Bronchial epithelial cell (primary cell): Measurements from ENCODE around the gene ADGB. TPM values are rescaled to one million over a fixed set of nuclear protein-coding genes. Genes with fewer than 3 reads are reported as not detected.
A peak's percentile ranks its signal among the peaks of the same experiment; 100 is the strongest.

Source experiments
- DNase-seq: peaks from one replicate; pipeline ENCODE4 v3.0.0-alpha.2; 2010; ENCODE audit warnings: low read depth
- FAIRE-seq: peaks from 2 replicates; lab custom pipeline; 2011; peaks lifted over from hg19 to GRCh38; lab: Jason Lieb, UNC
- H3K27me3 ChIP-seq: 2 replicates; pipeline ENCODE4 v1.5.1; 2011; ENCODE audit warnings: low read length; ENCODE audit not compliant: control insufficient read depth, insufficient read depth
- H3K36me3 ChIP-seq: 2 replicates; pipeline ENCODE4 v1.5.1; 2011; ENCODE audit warnings: low read length; ENCODE audit not compliant: control insufficient read depth, insufficient read depth
- H3K4me3 ChIP-seq: 2 replicates; pipeline ENCODE4 v1.5.1; 2011; ENCODE audit warnings: mild to moderate bottlenecking, low read depth, low read length, control low read depth
- total RNA-seq: library from RNA; depleted of rRNA; stranded (reverse); fragments of >200 nt; gene quantifications from 2 replicates; pipeline ENCODE4 v1.2.1, GENCODE V29; 2014
- TF ChIP-seq, protein P1 (sequence below): IDR thresholded peaks from 2 replicates; pipeline ENCODE4 v1.5.1; 2011; ENCODE audit warnings: mild to moderate bottlenecking, moderate library complexity, low read length, control low read depth, inconsistent platforms; ENCODE audit not compliant: insufficient read depth, severe bottlenecking

The ADGB gene
- total RNA-seq, 1 donor from 2014 or later: not detected

DNA sequence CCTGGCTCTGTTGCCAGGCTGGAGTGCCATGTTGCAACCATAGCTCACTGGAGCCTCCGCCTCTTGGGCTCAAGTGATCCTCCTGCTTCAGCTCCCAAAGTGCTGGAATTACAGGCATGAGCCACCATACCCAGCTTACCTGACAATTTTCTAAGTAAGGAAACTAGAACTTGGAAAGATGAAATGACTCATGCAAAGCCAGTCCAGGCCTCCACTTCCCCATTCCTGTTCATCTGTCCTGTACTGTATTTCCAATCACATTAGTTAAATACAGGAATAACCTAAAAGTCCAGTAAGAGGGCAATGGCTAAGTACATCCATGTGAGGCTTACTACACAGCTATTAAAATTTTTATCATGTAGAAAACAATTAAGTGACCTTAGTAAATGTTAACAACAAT is 8.3 kb upstream of the ADGB start:
- FAIRE-seq: no peak
- DNase-seq: peak; percentile 43

GRCh38 chr6:146592451-146592850 is 6.3 kb upstream of the ADGB start:
- Histone ChIP-seq H3K27me3 (no peaks in the 10 kb centered on the region), H3K4me3 (no peak overlapping the region), H3K36me3 (no peaks in the 10 kb centered on the region)
- FAIRE-seq (no peak), DNase-seq (no peak)
- TF ChIP-seq, protein P1, sequence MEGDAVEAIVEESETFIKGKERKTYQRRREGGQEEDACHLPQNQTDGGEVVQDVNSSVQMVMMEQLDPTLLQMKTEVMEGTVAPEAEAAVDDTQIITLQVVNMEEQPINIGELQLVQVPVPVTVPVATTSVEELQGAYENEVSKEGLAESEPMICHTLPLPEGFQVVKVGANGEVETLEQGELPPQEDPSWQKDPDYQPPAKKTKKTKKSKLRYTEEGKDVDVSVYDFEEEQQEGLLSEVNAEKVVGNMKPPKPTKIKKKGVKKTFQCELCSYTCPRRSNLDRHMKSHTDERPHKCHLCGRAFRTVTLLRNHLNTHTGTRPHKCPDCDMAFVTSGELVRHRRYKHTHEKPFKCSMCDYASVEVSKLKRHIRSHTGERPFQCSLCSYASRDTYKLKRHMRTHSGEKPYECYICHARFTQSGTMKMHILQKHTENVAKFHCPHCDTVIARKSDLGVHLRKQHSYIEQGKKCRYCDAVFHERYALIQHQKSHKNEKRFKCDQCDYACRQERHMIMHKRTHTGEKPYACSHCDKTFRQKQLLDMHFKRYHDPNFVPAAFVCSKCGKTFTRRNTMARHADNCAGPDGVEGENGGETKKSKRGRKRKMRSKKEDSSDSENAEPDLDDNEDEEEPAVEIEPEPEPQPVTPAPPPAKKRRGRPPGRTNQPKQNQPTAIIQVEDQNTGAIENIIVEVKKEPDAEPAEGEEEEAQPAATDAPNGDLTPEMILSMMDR: no peak

More for the DNA sequence above, 8.3 kb upstream of the ADGB start:
- H3K4me3 ChIP-seq: no peak overlapping the region
- no peaks in the 10 kb centered on the region for H3K27me3 ChIP-seq
- TF ChIP-seq, protein P1: no peak
- no peaks in the 10 kb centered on the region for H3K36me3 ChIP-seq

- Histone ChIP-seq H3K4me3 (no peak overlapping the region), H3K27me3 (no peaks in the 10 kb centered on the region), H3K36me3 (no peaks in the 10 kb centered on the region)
- TF ChIP-seq, protein P1: no peak
- FAIRE-seq: no peak
- DNase-seq: no peak
Observed at GRCh38 chr6:146593986-146594385, 4.8 kb upstream of the ADGB start.

- no peak for FAIRE-seq
- no peaks in the 10 kb centered on the region for H3K27me3 ChIP-seq
- DNase-seq: no peak
- H3K36me3 ChIP-seq: no peaks in the 10 kb centered on the region
- TF ChIP-seq, protein P1: no peak
- no peak overlapping the region for H3K4me3 ChIP-seq
Observed at GRCh38 chr6:146594495-146594894, 4.3 kb upstream of the ADGB start.

DNA sequence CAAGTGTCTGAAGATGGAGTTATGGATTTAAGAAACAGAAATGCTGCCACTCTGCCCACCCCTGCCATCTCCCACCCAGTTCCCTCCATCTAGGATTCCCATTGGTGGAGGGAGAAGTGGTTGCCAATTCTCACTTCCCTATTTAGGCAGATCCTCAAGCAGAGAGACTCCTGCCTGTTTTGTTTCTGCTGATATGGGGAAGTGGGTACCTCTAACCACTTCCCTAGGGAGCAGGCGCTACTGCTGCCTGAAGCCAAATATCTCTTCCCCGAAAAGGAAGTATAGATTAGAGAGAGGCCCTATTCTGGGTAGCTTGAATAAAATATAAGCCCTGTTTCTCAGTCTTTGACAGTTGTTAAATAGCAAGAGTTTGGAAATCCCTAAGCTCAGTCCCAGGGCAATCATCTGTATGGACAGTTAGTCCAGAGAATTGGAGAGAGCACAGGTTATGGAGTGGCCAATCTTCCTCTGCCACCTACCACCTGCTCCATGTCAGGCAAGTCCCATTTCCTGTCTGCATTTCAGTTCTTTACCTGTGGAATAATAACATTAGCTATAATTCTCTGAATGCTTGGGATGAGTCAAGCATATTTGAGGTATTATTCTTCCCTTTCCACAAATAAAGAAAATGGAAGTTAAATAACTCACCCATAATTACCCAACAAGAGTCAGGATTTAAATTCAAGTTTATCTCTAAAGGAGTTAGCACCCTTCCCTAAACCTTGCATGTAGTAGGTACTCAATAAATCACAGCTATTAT is 2.6 kb upstream of the ADGB start:
- DNase-seq (peak; percentile 74), FAIRE-seq (no peak)
- Histone ChIP-seq H3K4me3 (no peak overlapping the region), H3K27me3 (no peaks in the 10 kb centered on the region), H3K36me3 (no peaks in the 10 kb centered on the region)
- TF ChIP-seq, protein P1: no peak
